HUES6 (cell line): Measurements from ENCODE around the gene ZNF316.
"Not testable (repeated sequence)": the region's sequence is repeated elsewhere in the genome, so short reads cannot be mapped to it uniquely, and the experiment has no call there.

Source experiments
- H3K27ac ChIP-seq: 2 replicates; pipeline ENCODE4 v1.7.0; 2013; ENCODE audit warnings: low read depth, mild to moderate bottlenecking, low read length, inconsistent platforms
- H3K27me3 ChIP-seq: 2 replicates; pipeline ENCODE4 v1.6.1; 2013; ENCODE audit warnings: low read length; ENCODE audit not compliant: control insufficient read depth, insufficient read depth
- H3K36me3 ChIP-seq: 2 replicates; pipeline ENCODE4 v1.6.1; 2013; ENCODE audit warnings: low read length; ENCODE audit not compliant: control insufficient read depth, insufficient read depth
- H3K4me1 ChIP-seq: 2 replicates; pipeline ENCODE4 v1.6.1; 2013; ENCODE audit warnings: low read length; ENCODE audit not compliant: control insufficient read depth, insufficient read depth
- H3K4me3 ChIP-seq: 2 replicates; pipeline ENCODE4 v1.5.1; 2013; ENCODE audit warnings: low read depth, low read length
- H3K9ac ChIP-seq: one replicate; pipeline ENCODE4 v1.6.1; 2013; ENCODE audit warnings: mild to moderate bottlenecking, low read length
- H3K9me3 ChIP-seq: 2 replicates; pipeline ENCODE4 v1.6.1; 2013; ENCODE audit warnings: low read depth, low read length; ENCODE audit not compliant: control insufficient read depth, insufficient read depth

The ZNF316 gene

GRCh38 chr7:6655636-6656385 is 18.7 kb downstream of the ZNF316 start:
- H3K4me1 ChIP-seq, result peaks cover 9% of the 10 kb centered on the region; the same call in 1 of the 2 replicates
- peaks cover 15% of the 10 kb centered on the region for H3K36me3 ChIP-seq
- H3K4me3 ChIP-seq, result no peak overlapping the region
- no peaks in the 10 kb centered on the region; the same call in 1 of the 2 replicates for H3K9me3 ChIP-seq
- H3K9ac ChIP-seq, result no peak overlapping the region
- H3K27ac ChIP-seq, result no peak overlapping the region
- peaks cover 20% of the 10 kb centered on the region; the same call in 1 of the 2 replicates for H3K27me3 ChIP-seq

- no peak overlapping the region for H3K4me3 ChIP-seq
- no peak overlapping the region for H3K27ac ChIP-seq
- peaks cover 12% of the 10 kb centered on the region for H3K36me3 ChIP-seq
- H3K4me1 ChIP-seq, result peaks cover 9% of the 10 kb centered on the region; the same call in 1 of the 2 replicates
- H3K9me3 ChIP-seq, result no peaks in the 10 kb centered on the region; the same call in 1 of the 2 replicates
- peaks cover 20% of the 10 kb centered on the region; the same call in 1 of the 2 replicates for H3K27me3 ChIP-seq
- H3K9ac ChIP-seq, result no peak overlapping the region
Observed at GRCh38 chr7:6656413-6656812, 19.3 kb downstream of the ZNF316 start.

DNA sequence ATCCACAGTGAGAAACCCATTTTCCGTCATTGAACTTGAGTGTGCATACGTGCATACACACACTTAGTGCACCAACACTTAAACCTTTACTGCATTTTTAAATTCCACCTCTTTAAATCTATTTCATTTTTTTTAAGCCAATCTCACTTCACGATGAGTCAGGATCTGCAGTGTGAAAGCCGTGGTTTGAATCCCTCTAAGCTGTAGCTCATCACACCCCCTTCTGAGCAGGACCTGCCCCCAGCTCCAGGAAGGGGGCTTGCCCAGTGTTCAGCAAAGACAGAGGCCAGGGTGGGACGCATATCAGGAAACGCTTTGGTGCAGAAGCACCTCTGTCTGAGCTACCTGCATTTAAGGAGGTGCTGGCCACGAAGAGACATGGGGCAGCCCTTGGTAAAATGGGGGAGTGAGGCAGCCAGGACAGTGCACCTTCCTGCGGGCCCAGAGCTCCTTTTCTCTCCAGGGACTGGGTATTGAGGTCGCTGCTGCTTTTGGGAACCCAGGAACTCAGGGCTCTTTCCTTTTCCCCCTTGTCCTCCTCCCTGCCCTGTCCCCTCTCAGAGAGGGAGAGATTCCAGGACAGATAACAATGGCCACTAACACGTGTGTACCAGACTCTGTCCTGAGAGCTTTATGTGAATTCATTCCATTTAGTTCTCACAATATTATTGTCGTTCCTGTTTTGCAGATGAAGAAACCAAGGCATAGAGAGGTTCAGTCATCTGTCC is 21.7 kb downstream of the ZNF316 start:
- Histone ChIP-seq H3K27me3 (peaks cover 20% of the 10 kb centered on the region; the same call in 1 of the 2 replicates), H3K9me3 (no peaks in the 10 kb centered on the region), H3K9ac (no peak overlapping the region), H3K36me3 (no peaks in the 10 kb centered on the region), H3K4me1 (peaks cover 9% of the 10 kb centered on the region; the same call in 1 of the 2 replicates), H3K27ac (no peak overlapping the region), H3K4me3 (no peak overlapping the region)

- H3K9ac ChIP-seq, H3K27ac ChIP-seq, H3K27me3 ChIP-seq, H3K4me1 ChIP-seq, H3K4me3 ChIP-seq: not testable (repeated sequence)
- H3K9me3 ChIP-seq, result peaks cover 66% of the 10 kb centered on the region
- peaks cover 31% of the 10 kb centered on the region for H3K36me3 ChIP-seq
Observed at GRCh38 chr7:6670851-6671250, 33.7 kb downstream of the ZNF316 start.

DNA sequence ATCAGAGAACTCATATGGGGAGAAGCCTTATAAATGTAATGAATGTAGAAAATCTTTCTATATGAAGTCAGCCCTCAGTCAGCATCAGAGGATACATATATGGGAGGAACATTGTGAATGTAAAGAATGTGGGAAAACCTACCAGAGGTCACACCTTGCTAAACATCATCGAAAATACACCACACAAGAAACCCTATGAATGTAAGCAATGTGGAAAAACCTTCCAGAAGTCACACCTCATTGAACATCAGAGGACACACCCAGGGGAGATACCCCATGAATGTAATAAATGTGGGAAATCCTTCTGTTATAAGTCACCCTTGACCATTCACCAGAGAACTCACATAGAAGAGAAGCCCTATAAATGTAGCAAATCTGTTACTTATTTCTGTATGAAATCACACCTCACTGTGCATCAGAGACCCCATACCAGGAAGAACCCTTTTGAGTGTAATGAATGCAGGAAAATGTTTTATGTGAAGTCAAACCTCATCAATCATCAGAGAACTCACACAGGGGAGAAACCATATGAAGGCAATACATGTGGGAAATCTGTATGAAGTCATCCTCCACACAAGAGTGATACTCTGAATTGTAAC is 38.8 kb downstream of the ZNF316 start:
- Histone ChIP-seq H3K4me3 (peak overlapping the region; percentile 9), H3K9me3 (peaks cover 83% of the 10 kb centered on the region), H3K4me1 (no peaks in the 10 kb centered on the region), H3K9ac (no peak overlapping the region), H3K27me3 (no peaks in the 10 kb centered on the region), H3K36me3 (peaks cover 18% of the 10 kb centered on the region), H3K27ac (no peak overlapping the region)

- no peak overlapping the region for H3K4me3 ChIP-seq
- peaks cover 11% of the 10 kb centered on the region for H3K36me3 ChIP-seq
- no peaks in the 10 kb centered on the region for H3K4me1 ChIP-seq
- H3K27ac ChIP-seq, result no peak overlapping the region
- H3K9ac ChIP-seq, result no peak overlapping the region
- peaks cover 90% of the 10 kb centered on the region for H3K9me3 ChIP-seq
- H3K27me3 ChIP-seq, result no peaks in the 10 kb centered on the region
Observed at GRCh38 chr7:6680146-6680545, 43.0 kb downstream of the ZNF316 start.

- peaks cover 98% of the 10 kb centered on the region for H3K36me3 ChIP-seq
- H3K27me3 ChIP-seq, result no peaks in the 10 kb centered on the region
- H3K9me3 ChIP-seq, result peaks cover 98% of the 10 kb centered on the region
- H3K9ac ChIP-seq, result no peak overlapping the region
- no peaks in the 10 kb centered on the region for H3K4me1 ChIP-seq
- H3K27ac ChIP-seq, result no peak overlapping the region
- H3K4me3 ChIP-seq, result peak overlapping the region; percentile 29; the same call in 1 of the 2 replicates
Observed at GRCh38 chr7:6691103-6691502, 54.0 kb downstream of the ZNF316 start.

DNA sequence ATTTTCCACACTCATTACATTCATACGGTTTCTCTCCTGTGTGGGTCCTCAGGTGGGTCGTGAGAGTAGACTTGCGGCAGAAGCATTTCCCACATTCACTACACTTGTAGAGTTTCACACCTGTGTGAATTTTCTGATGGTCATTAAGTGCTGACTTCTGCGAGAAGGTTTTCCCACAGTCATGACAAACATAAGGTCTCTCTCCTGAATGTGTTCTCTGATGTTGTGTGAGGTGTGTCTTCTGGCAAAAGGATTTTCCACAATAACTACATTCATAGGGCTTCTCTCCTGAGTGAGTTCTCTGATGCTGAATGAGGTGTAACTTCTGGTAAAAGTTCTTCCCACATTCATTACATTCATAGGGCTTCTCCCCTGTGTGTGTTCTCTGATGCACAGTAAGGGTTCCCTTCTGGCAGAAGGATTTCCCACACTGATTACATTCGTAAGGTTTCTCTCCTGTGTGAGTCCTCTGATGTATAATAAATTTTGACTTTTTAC is 54.5 kb downstream of the ZNF316 start:
- Histone ChIP-seq H3K27ac (no peak overlapping the region), H3K4me1 (no peaks in the 10 kb centered on the region), H3K27me3 (no peaks in the 10 kb centered on the region), H3K9me3 (peaks cover 98% of the 10 kb centered on the region), H3K4me3 (no peak overlapping the region), H3K36me3 (peaks cover 99% of the 10 kb centered on the region), H3K9ac (no peak overlapping the region)

DNA sequence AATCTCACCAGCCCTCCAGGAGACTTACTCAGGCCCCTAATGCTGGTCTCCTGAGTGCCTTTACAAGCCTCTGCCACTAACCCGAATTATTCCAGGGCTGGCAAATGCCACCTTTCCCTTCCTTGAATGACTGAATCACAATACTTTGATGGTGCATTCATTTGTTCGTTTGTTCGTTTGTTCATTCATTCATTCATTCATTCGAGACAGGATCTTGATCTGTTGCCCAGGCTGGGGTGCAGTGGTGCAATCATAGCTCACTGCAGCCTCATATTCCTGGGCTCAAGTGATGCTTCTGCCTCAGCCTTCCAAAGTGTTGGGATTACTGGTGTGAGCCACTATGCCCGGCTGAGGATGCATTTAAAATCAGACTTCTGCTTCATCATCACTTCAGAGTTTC is 63.7 kb downstream of the ZNF316 start:
- H3K9ac ChIP-seq, result no peak overlapping the region
- peaks cover 82% of the 10 kb centered on the region for H3K9me3 ChIP-seq
- H3K36me3 ChIP-seq, result peaks cover 87% of the 10 kb centered on the region
- H3K4me3 ChIP-seq, result no peak overlapping the region
- H3K27ac ChIP-seq, result no peak overlapping the region
- no peaks in the 10 kb centered on the region for H3K27me3 ChIP-seq
- H3K4me1 ChIP-seq, result no peaks in the 10 kb centered on the region

- H3K27me3 ChIP-seq, result no peaks in the 10 kb centered on the region
- H3K27ac ChIP-seq, result no peak overlapping the region
- H3K9ac ChIP-seq, result no peak overlapping the region
- no peaks in the 10 kb centered on the region for H3K4me1 ChIP-seq
- H3K4me3 ChIP-seq, result no peak overlapping the region
- peaks cover 71% of the 10 kb centered on the region for H3K9me3 ChIP-seq
- H3K36me3 ChIP-seq, result peaks cover 81% of the 10 kb centered on the region
Observed at GRCh38 chr7:6701860-6702259, 64.7 kb downstream of the ZNF316 start.
